NCI-H1048 (cell line): ENCODE results near the gene C3orf20.

Source experiments
- DNase-seq: peaks from one replicate; lab custom pipeline; 2025; lab: John Stamatoyannopoulos, UW

Gene C3orf20

GRCh38 chr3:14758959-14759358 lies 84.0 kb downstream of the C3orf20 start:
- no peak for DNase-seq

GRCh38 chr3:14760185-14760584 lies 85.2 kb downstream of the C3orf20 start:
- no peak for DNase-seq

GRCh38 chr3:14761121-14761672 lies 86.3 kb downstream of the C3orf20 start:
- no peak for DNase-seq

GRCh38 chr3:14761866-14762265 lies 86.9 kb downstream of the C3orf20 start:
- no peak for DNase-seq

GRCh38 chr3:14762701-14763100 lies 87.8 kb downstream of the C3orf20 start:
- DNase-seq = no peak

- no peak for DNase-seq
These were observed 89.6 kb downstream of the C3orf20 start for GRCh38 chr3:14764331-14765059.

- DNase-seq = no peak
These were observed 90.1 kb downstream of the C3orf20 start for GRCh38 chr3:14765060-14765400.

- DNase-seq = no peak
These were observed 90.9 kb downstream of the C3orf20 start for GRCh38 chr3:14765576-14766427.

GRCh38 chr3:14766428-14767244 lies 91.7 kb downstream of the C3orf20 start:
- no peak for DNase-seq

- no peak for DNase-seq
These were observed 92.5 kb downstream of the C3orf20 start for GRCh38 chr3:14767245-14768051.

GRCh38 chr3:14768182-14768790 lies 93.3 kb downstream of the C3orf20 start:
- no peak for DNase-seq

- no peak for DNase-seq
These were observed 93.9 kb downstream of the C3orf20 start for GRCh38 chr3:14768881-14769280.

- DNase-seq = no peak
These were observed 94.8 kb downstream of the C3orf20 start for GRCh38 chr3:14769544-14770325.

GRCh38 chr3:14770591-14770990 lies 95.7 kb downstream of the C3orf20 start:
- DNase-seq = no peak

GRCh38 chr3:14771593-14772497 lies 96.9 kb downstream of the C3orf20 start:
- DNase-seq = no peak

GRCh38 chr3:14772533-14773138 lies 97.7 kb downstream of the C3orf20 start:
- DNase-seq = no peak

- DNase-seq = no peak
These were observed 98.3 kb downstream of the C3orf20 start for GRCh38 chr3:14773281-14773680.

GRCh38 chr3:14773691-14774128 lies 98.8 kb downstream of the C3orf20 start:
- DNase-seq = no peak

- no peak for DNase-seq
These were observed 99.5 kb downstream of the C3orf20 start for GRCh38 chr3:14774431-14774830.
